ENCODE results near the gene OR7C1.
"Not testable (repeated sequence)": the region's sequence is repeated elsewhere in the genome, so short reads cannot be mapped to it uniquely, and the experiment has no call there.

The OR7C1 gene

GRCh38 chr19:14767466-14767971, 67.5 kb downstream of the OR7C1 start:
- Histone ChIP-seq H2BK120ac (ENCODE audit: low read depth, low read length) (no peak overlapping the region), H2AK5ac (ENCODE audit: low read depth, low read length) (no peak overlapping the region), H3K9me3 (replicated peaks in 1 of 2; ENCODE audit: control insufficient read depth in 2 of 2, insufficient read depth in 1 of 2, low read depth in 1 of 2, low read length in 2 of 2) (peaks cover 0 to 2% of the 10 kb centered on the region in 2 donors), H3K36me3 (replicated peaks in 1 of 2; ENCODE audit: control insufficient read depth in 2 of 2, insufficient read depth in 2 of 2, low read length in 2 of 2) (peaks cover 0 to 3% of the 10 kb centered on the region in 2 donors), H3K4me3 (ENCODE audit: low read length in 2 of 2) (no peak overlapping the region), H2BK5ac (ENCODE audit: low read length) (no peak overlapping the region), H3K18ac (ENCODE audit: low read length) (no peak overlapping the region), H3K4ac (ENCODE audit: low read length) (no peak overlapping the region), H3K4me1 (ENCODE audit: control insufficient read depth in 2 of 2, insufficient read depth in 1 of 2, low read depth in 1 of 2, low read length in 2 of 2) (peaks cover 0 to 2% of the 10 kb centered on the region in 2 donors), H3K9ac (ENCODE audit: low read depth, low read length, poor library complexity) (no peak overlapping the region), H3K27ac (replicated peaks; ENCODE audit: low read length) (no peak overlapping the region), H4K91ac (ENCODE audit: low read depth, low read length, poor library complexity) (no peak overlapping the region), H2BK15ac (ENCODE audit: low read length) (no peak overlapping the region), H3K14ac (ENCODE audit: low read length) (no peak overlapping the region), H2BK12ac (ENCODE audit: low read length) (no peak overlapping the region), H3K23ac (ENCODE audit: low read depth, low read length, poor library complexity) (no peak overlapping the region), H2AFZ (ENCODE audit: low read length) (no peak overlapping the region), H3K4me2 (ENCODE audit: insufficient read depth, low read length, poor library complexity, severe bottlenecking) (no peak overlapping the region), H3K27me3 (ENCODE audit: control insufficient read depth in 3 of 3, insufficient read depth in 3 of 3, low read depth in 1 of 3, low read length in 3 of 3) (no peaks in the 10 kb centered on the region), H4K8ac (ENCODE audit: low read depth, low read length) (no peak overlapping the region), H3K79me1 (ENCODE audit: low read depth, low read length) (no peaks in the 10 kb centered on the region)
- DNase-seq (ENCODE audit: low spot score) = no peak
- WGBS, 2 donors (ENCODE audit: extremely low coverage in 2 of 2, insufficient read length in 2 of 2, insufficient replicate concordance in 1 of 2) = no CpG with 5 or more reads among the region's 2 CpGs

GRCh38 chr19:14765841-14766240, 69.1 kb downstream of the OR7C1 start:
- H3K79me1 ChIP-seq (ENCODE audit: low read depth, low read length); H3K4ac ChIP-seq (ENCODE audit: low read length); DNase-seq (ENCODE audit: low spot score); H3K27ac ChIP-seq (replicated peaks; ENCODE audit: low read length); H2AFZ ChIP-seq (ENCODE audit: low read length); H3K4me3 ChIP-seq (ENCODE audit: low read length in 2 of 2); H3K23ac ChIP-seq (ENCODE audit: low read depth, low read length, poor library complexity); H4K8ac ChIP-seq (ENCODE audit: low read depth, low read length); H2BK15ac ChIP-seq (ENCODE audit: low read length); H3K4me2 ChIP-seq (ENCODE audit: insufficient read depth, low read length, poor library complexity, severe bottlenecking); H3K4me1 ChIP-seq (ENCODE audit: control insufficient read depth in 2 of 2, insufficient read depth in 1 of 2, low read depth in 1 of 2, low read length in 2 of 2); H3K9me3 ChIP-seq (replicated peaks in 1 of 2; ENCODE audit: control insufficient read depth in 2 of 2, insufficient read depth in 1 of 2, low read depth in 1 of 2, low read length in 2 of 2); H2BK5ac ChIP-seq (ENCODE audit: low read length); H3K27me3 ChIP-seq (ENCODE audit: control insufficient read depth in 3 of 3, insufficient read depth in 3 of 3, low read depth in 1 of 3, low read length in 3 of 3); H3K36me3 ChIP-seq (replicated peaks in 1 of 2; ENCODE audit: control insufficient read depth in 2 of 2, insufficient read depth in 2 of 2, low read length in 2 of 2); H2AK5ac ChIP-seq (ENCODE audit: low read depth, low read length); H2BK120ac ChIP-seq (ENCODE audit: low read depth, low read length); H3K18ac ChIP-seq (ENCODE audit: low read length); H3K14ac ChIP-seq (ENCODE audit: low read length); H4K91ac ChIP-seq (ENCODE audit: low read depth, low read length, poor library complexity); H2BK12ac ChIP-seq (ENCODE audit: low read length); H3K9ac ChIP-seq (ENCODE audit: low read depth, low read length, poor library complexity): not testable (repeated sequence)
- WGBS, 2 donors (ENCODE audit: extremely low coverage in 2 of 2, insufficient read length in 2 of 2, insufficient replicate concordance in 1 of 2) = no CpG with 5 or more reads among the region's 15 CpGs

- not testable (repeated sequence) for H3K9me3 ChIP-seq (replicated peaks in 1 of 2; ENCODE audit: control insufficient read depth in 2 of 2, insufficient read depth in 1 of 2, low read depth in 1 of 2, low read length in 2 of 2); H3K4me2 ChIP-seq (ENCODE audit: insufficient read depth, low read length, poor library complexity, severe bottlenecking); H3K4me1 ChIP-seq (ENCODE audit: control insufficient read depth in 2 of 2, insufficient read depth in 1 of 2, low read depth in 1 of 2, low read length in 2 of 2); H3K18ac ChIP-seq (ENCODE audit: low read length); H3K27me3 ChIP-seq (ENCODE audit: control insufficient read depth in 3 of 3, insufficient read depth in 3 of 3, low read depth in 1 of 3, low read length in 3 of 3); H2AFZ ChIP-seq (ENCODE audit: low read length); H3K14ac ChIP-seq (ENCODE audit: low read length); H2BK12ac ChIP-seq (ENCODE audit: low read length); H3K4ac ChIP-seq (ENCODE audit: low read length); H3K4me3 ChIP-seq (ENCODE audit: low read length in 2 of 2); DNase-seq (ENCODE audit: low spot score); H2AK5ac ChIP-seq (ENCODE audit: low read depth, low read length); H3K9ac ChIP-seq (ENCODE audit: low read depth, low read length, poor library complexity); H2BK15ac ChIP-seq (ENCODE audit: low read length); H3K79me1 ChIP-seq (ENCODE audit: low read depth, low read length); H2BK120ac ChIP-seq (ENCODE audit: low read depth, low read length); H3K23ac ChIP-seq (ENCODE audit: low read depth, low read length, poor library complexity); H3K36me3 ChIP-seq (replicated peaks in 1 of 2; ENCODE audit: control insufficient read depth in 2 of 2, insufficient read depth in 2 of 2, low read length in 2 of 2); H3K27ac ChIP-seq (replicated peaks; ENCODE audit: low read length); H4K91ac ChIP-seq (ENCODE audit: low read depth, low read length, poor library complexity); H2BK5ac ChIP-seq (ENCODE audit: low read length); H4K8ac ChIP-seq (ENCODE audit: low read depth, low read length)
- WGBS, 2 donors (ENCODE audit: extremely low coverage in 2 of 2, insufficient read length in 2 of 2, insufficient replicate concordance in 1 of 2) = no CpG with 5 or more reads among the region's 18 CpGs
Observed at GRCh38 chr19:14765403-14765802, 69.6 kb downstream of the OR7C1 start.

GRCh38 chr19:14764401-14764800, 70.6 kb downstream of the OR7C1 start:
- Histone ChIP-seq H4K8ac (ENCODE audit: low read depth, low read length) (no peak overlapping the region), H2BK15ac (ENCODE audit: low read length) (no peak overlapping the region), H3K9ac (ENCODE audit: low read depth, low read length, poor library complexity) (no peak overlapping the region), H3K27ac (replicated peaks; ENCODE audit: low read length) (no peak overlapping the region), H3K14ac (ENCODE audit: low read length) (no peak overlapping the region), H3K18ac (ENCODE audit: low read length) (no peak overlapping the region), H3K4me2 (ENCODE audit: insufficient read depth, low read length, poor library complexity, severe bottlenecking) (no peak overlapping the region), H2BK120ac (ENCODE audit: low read depth, low read length) (no peak overlapping the region), H2BK5ac (ENCODE audit: low read length) (no peak overlapping the region), H3K4me1 (ENCODE audit: control insufficient read depth in 2 of 2, insufficient read depth in 1 of 2, low read depth in 1 of 2, low read length in 2 of 2) (peaks cover 0 to 1% of the 10 kb centered on the region in 2 donors), H3K23ac (ENCODE audit: low read depth, low read length, poor library complexity) (no peak overlapping the region), H3K4me3 (ENCODE audit: low read length in 2 of 2) (no peak overlapping the region), H2BK12ac (ENCODE audit: low read length) (no peak overlapping the region), H4K91ac (ENCODE audit: low read depth, low read length, poor library complexity) (no peak overlapping the region), H3K79me1 (ENCODE audit: low read depth, low read length) (no peaks in the 10 kb centered on the region), H2AFZ (ENCODE audit: low read length) (no peak overlapping the region), H3K36me3 (replicated peaks in 1 of 2; ENCODE audit: control insufficient read depth in 2 of 2, insufficient read depth in 2 of 2, low read length in 2 of 2) (peaks cover 0 to 3% of the 10 kb centered on the region in 2 donors), H3K4ac (ENCODE audit: low read length) (no peak overlapping the region), H3K27me3 (ENCODE audit: control insufficient read depth in 3 of 3, insufficient read depth in 3 of 3, low read depth in 1 of 3, low read length in 3 of 3) (no peaks in the 10 kb centered on the region), H2AK5ac (ENCODE audit: low read depth, low read length) (peak overlapping the region; percentile 14), H3K9me3 (replicated peaks in 1 of 2; ENCODE audit: control insufficient read depth in 2 of 2, insufficient read depth in 1 of 2, low read depth in 1 of 2, low read length in 2 of 2) (peaks cover 0 to 2% of the 10 kb centered on the region in 2 donors)
- no CpG with 5 or more reads among the region's 9 CpGs for WGBS, 2 donors (ENCODE audit: extremely low coverage in 2 of 2, insufficient read length in 2 of 2, insufficient replicate concordance in 1 of 2)
- no peak for DNase-seq (ENCODE audit: low spot score)
